GM23338 (cell line): Measurements from ENCODE around the gene SLCO3A1. TPM values are rescaled to one million over a fixed set of nuclear protein-coding genes. Genes with fewer than 3 reads are reported as not detected.

Experiments
- ATAC-seq: fragments of 200-7000 bp; cut with Tn5 transposase; 3 replicates; pipeline ENCODE4 v1.9.1; 2020
- DNase-seq: peaks from one replicate; pipeline ENCODE4 v3.0.0-alpha.2; 2015; ENCODE audit warnings: low spot score
- H2AFZ ChIP-seq: fragments of 200-600 bp; sonication (generic); 2 replicates; pipeline ENCODE4 v1.8.0; 2016; ENCODE audit warnings: antibody characterized with exemption, mild to moderate bottlenecking, moderate library complexity
- H3F3A ChIP-seq: fragments of 200-600 bp; sonication (generic); replicated peaks from 2 replicates; pipeline ENCODE4 v1.8.0; 2017; ENCODE audit warnings: antibody characterized with exemption, mixed run types, low read depth
- H3K27ac ChIP-seq: fragments of 200-600 bp; sonication (generic); 2 replicates; pipeline ENCODE4 v1.6.1; 2016; ENCODE audit warnings: low read depth
- H3K27me3 ChIP-seq: fragments of 200-600 bp; sonication (generic); 2 replicates; pipeline ENCODE4 v1.8.0; 2016; ENCODE audit warnings: mild to moderate bottlenecking, mixed run types, moderate library complexity; ENCODE audit not compliant: insufficient read depth
- H3K36me3 ChIP-seq: fragments of 200-600 bp; sonication (generic); 2 replicates; pipeline ENCODE4 v1.8.0; 2016; ENCODE audit warnings: mild to moderate bottlenecking; ENCODE audit not compliant: insufficient read depth
- H3K4me1 ChIP-seq: fragments of 200-600 bp; sonication (generic); 2 replicates; pipeline ENCODE4 v1.8.0; 2016; ENCODE audit warnings: mild to moderate bottlenecking, moderate library complexity; ENCODE audit not compliant: insufficient read depth
- H3K4me2 ChIP-seq: fragments of 200-600 bp; sonication (generic); 2 replicates; pipeline ENCODE4 v1.7.1; 2017; ENCODE audit warnings: mixed run types
- H3K4me3 ChIP-seq: fragments of 200-600 bp; sonication (generic); 2 replicates; pipeline ENCODE4 v1.6.1; 2016; ENCODE audit warnings: mixed run types
- H3K79me2 ChIP-seq: fragments of 200-600 bp; sonication (generic); replicated peaks from 2 replicates; pipeline ENCODE4 v1.8.0; 2017; ENCODE audit warnings: mild to moderate bottlenecking; ENCODE audit not compliant: insufficient read depth
- H3K9me2 ChIP-seq: fragments of 200-600 bp; sonication (generic); 2 replicates; pipeline ENCODE4 v1.8.0; 2017; ENCODE audit not compliant: insufficient read depth
- H4K20me1 ChIP-seq: fragments of 200-600 bp; sonication (generic); replicated peaks from 2 replicates; pipeline ENCODE4 v1.8.0; 2017; ENCODE audit warnings: mild to moderate bottlenecking; ENCODE audit not compliant: insufficient read depth
- H3K27ac Mint-ChIP-seq: 2 replicates; pipeline ENCODE4 v1.8.0; 2020; ENCODE audit warnings: inconsistent platforms, mild to moderate bottlenecking, moderate library complexity, mixed read lengths
- H3K27me3 Mint-ChIP-seq: 3 replicates; pipeline ENCODE4 v1.8.0; 2022; ENCODE audit warnings: low read depth, mild to moderate bottlenecking, moderate library complexity, mixed read lengths, inconsistent platforms; ENCODE audit not compliant: insufficient read depth, poor library complexity
- H3K36me3 Mint-ChIP-seq: 3 replicates; pipeline ENCODE4 v1.8.0; 2021; ENCODE audit warnings: low read depth, mild to moderate bottlenecking, inconsistent platforms, moderate library complexity, mixed read lengths
- H3K4me1 Mint-ChIP-seq: 3 replicates; pipeline ENCODE4 v1.8.0; 2020; ENCODE audit warnings: mild to moderate bottlenecking, inconsistent platforms, mixed read lengths
- H3K4me3 Mint-ChIP-seq: 3 replicates; pipeline ENCODE4 v1.8.0; 2021; ENCODE audit warnings: moderate library complexity, mild to moderate bottlenecking, inconsistent platforms, mixed read lengths
- H3K9me3 Mint-ChIP-seq: 3 replicates; pipeline ENCODE4 v1.8.0; 2020; ENCODE audit warnings: moderate library complexity, mild to moderate bottlenecking, inconsistent platforms, mixed read lengths
- CREB1 ChIP-seq: fragments of 250-450 bp; sonication (Bioruptor Pico); IDR thresholded peaks from 2 replicates; pipeline ENCODE4 v1.5.0; 2020; ENCODE audit warnings: low read depth, mild to moderate bottlenecking, moderate library complexity
- ETS1 ChIP-seq: IDR thresholded peaks from 2 replicates; pipeline ENCODE4 v1.6.1; 2016; ENCODE audit warnings: antibody characterized with exemption
- EZH2 ChIP-seq: fragments of 200-600 bp; sonication (generic); IDR thresholded peaks from one replicate; pipeline ENCODE4 v1.8.0; 2017; ENCODE audit warnings: antibody characterized with exemption, mild to moderate bottlenecking, low read depth; ENCODE audit not compliant: unreplicated experiment
- EZH2phosphoT487 ChIP-seq: fragments of 200-600 bp; sonication (generic); IDR thresholded peaks from one replicate; pipeline ENCODE4 v1.8.1; 2018; ENCODE audit warnings: antibody characterized with exemption; ENCODE audit not compliant: unreplicated experiment
- JUNB ChIP-seq: IDR thresholded peaks from one replicate; pipeline ENCODE4 v1.6.1; 2016; ENCODE audit warnings: antibody characterized with exemption; ENCODE audit not compliant: unreplicated experiment
- NANOG ChIP-seq: IDR thresholded peaks from 2 replicates; pipeline ENCODE4 v1.6.1; 2016; ENCODE audit warnings: antibody characterized with exemption, borderline replicate concordance
- POLR2AphosphoS5 ChIP-seq: IDR thresholded peaks from 2 replicates; pipeline ENCODE4 v1.6.1; 2016; ENCODE audit warnings: antibody characterized with exemption, low read depth
- STAT1 ChIP-seq: IDR thresholded peaks from one replicate; pipeline ENCODE4 v1.6.1; 2016; ENCODE audit warnings: antibody characterized with exemption; ENCODE audit not compliant: unreplicated experiment
- ZNF114 ChIP-seq: fragments of 250-450 bp; sonication (Bioruptor Pico); IDR thresholded peaks from 2 replicates; pipeline ENCODE4 v1.5.0; 2020; ENCODE audit warnings: mild to moderate bottlenecking, moderate library complexity
- ZNF331 ChIP-seq: fragments of 250-450 bp; sonication (Bioruptor Pico); IDR thresholded peaks from 2 replicates; pipeline ENCODE4 v1.5.0; 2020; ENCODE audit warnings: low read depth, mild to moderate bottlenecking, moderate library complexity
- polyA plus RNA-seq: library from polyadenylated mRNA; unstranded; fragments of >200 nt; fragmentation: Nextera tagmentation; extraction: Ambion mirVana; gene quantifications from 2 replicates; pipeline ENCODE4 v1.2.1, GENCODE V29; 2016
- total RNA-seq: library from RNA; depleted of rRNA; stranded (reverse); fragments of >200 nt; shearing (Covaris generic); gene quantifications from 2 replicates; pipeline ENCODE4 v1.2.3, GENCODE V29; 2014
- TF ChIP-seq, protein P1 (sequence below): IDR thresholded peaks from one replicate; pipeline ENCODE4 v1.6.1; 2018; ENCODE audit warnings: antibody characterized with exemption; ENCODE audit not compliant: unreplicated experiment
- TF ChIP-seq, protein P2 (sequence below), 2 experiments: fragments of 200-600 bp in 1 of 2; sonication (generic) in 1 of 2; conservative IDR thresholded peaks; 2 replicates each; pipeline versions ENCODE4 v1.5.1 to v1.6.1; 2016 to 2017; ENCODE audit warnings: antibody characterized with exemption in 2 of 2, low read depth in 2 of 2, mild to moderate bottlenecking in 2 of 2, moderate library complexity in 1 of 2
- TF ChIP-seq, protein P3 (sequence below): fragments of 250-450 bp; sonication (Bioruptor Pico); IDR thresholded peaks from 2 replicates; pipeline ENCODE4 v1.5.0; 2020; ENCODE audit warnings: mild to moderate bottlenecking, moderate library complexity

Gene SLCO3A1
- total and polyA plus RNA-seq, 2 experiments from 2014 or later = 7.3 to 9.4 TPM

DNA sequence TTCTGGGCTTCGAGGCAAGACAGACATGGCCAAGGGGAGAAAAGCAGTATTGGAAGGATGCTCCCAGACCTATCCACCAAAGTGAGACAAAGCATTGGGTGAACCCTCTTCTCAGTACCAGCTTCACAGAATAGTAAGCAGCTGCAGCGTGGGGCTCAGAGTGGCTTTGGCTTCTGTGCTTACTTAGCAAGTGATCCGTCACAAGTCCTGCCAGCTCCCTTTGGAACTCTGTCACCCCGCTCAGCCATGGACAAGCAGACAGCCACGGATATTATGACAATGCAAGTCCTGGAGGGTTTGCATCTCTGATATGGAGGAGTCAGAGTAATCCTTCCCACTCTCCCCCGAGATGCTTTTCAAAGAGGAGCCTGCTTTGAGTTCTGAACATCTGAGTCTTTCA is 90.8 kb downstream of the SLCO3A1 start:
- ATAC-seq = no peak
- Histone ChIP-seq H3K79me2 (peaks cover 44% of the 10 kb centered on the region), H2AFZ (no peak overlapping the region), H3K4me3 (no peak overlapping the region), H4K20me1 (no peaks in the 10 kb centered on the region), H3K4me2 (no peak overlapping the region), H3F3A (no peaks in the 10 kb centered on the region), H3K27me3 (no peaks in the 10 kb centered on the region), H3K36me3 (no peaks in the 10 kb centered on the region), H3K4me1 (peaks cover 41% of the 10 kb centered on the region), H3K9me2 (no peaks in the 10 kb centered on the region), H3K27ac (no peak overlapping the region)
- Mint-ChIP-seq H3K27ac (no peak overlapping the region), H3K27me3 (peaks cover 26% of the 10 kb centered on the region), H3K4me3 (no peak overlapping the region), H3K36me3 (no peaks in the 10 kb centered on the region), H3K4me1 (peaks cover 75% of the 10 kb centered on the region), H3K9me3 (0 out of 3 replicates have a peak, but pooled peaks cover 2% of the 10 kb centered on the region)
- DNase-seq = no peak
- no peak for TF ChIP-seq NANOG
- TF ChIP-seq, protein P1, sequence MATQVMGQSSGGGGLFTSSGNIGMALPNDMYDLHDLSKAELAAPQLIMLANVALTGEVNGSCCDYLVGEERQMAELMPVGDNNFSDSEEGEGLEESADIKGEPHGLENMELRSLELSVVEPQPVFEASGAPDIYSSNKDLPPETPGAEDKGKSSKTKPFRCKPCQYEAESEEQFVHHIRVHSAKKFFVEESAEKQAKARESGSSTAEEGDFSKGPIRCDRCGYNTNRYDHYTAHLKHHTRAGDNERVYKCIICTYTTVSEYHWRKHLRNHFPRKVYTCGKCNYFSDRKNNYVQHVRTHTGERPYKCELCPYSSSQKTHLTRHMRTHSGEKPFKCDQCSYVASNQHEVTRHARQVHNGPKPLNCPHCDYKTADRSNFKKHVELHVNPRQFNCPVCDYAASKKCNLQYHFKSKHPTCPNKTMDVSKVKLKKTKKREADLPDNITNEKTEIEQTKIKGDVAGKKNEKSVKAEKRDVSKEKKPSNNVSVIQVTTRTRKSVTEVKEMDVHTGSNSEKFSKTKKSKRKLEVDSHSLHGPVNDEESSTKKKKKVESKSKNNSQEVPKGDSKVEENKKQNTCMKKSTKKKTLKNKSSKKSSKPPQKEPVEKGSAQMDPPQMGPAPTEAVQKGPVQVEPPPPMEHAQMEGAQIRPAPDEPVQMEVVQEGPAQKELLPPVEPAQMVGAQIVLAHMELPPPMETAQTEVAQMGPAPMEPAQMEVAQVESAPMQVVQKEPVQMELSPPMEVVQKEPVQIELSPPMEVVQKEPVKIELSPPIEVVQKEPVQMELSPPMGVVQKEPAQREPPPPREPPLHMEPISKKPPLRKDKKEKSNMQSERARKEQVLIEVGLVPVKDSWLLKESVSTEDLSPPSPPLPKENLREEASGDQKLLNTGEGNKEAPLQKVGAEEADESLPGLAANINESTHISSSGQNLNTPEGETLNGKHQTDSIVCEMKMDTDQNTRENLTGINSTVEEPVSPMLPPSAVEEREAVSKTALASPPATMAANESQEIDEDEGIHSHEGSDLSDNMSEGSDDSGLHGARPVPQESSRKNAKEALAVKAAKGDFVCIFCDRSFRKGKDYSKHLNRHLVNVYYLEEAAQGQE = no peak
- TF ChIP-seq, protein P2, sequence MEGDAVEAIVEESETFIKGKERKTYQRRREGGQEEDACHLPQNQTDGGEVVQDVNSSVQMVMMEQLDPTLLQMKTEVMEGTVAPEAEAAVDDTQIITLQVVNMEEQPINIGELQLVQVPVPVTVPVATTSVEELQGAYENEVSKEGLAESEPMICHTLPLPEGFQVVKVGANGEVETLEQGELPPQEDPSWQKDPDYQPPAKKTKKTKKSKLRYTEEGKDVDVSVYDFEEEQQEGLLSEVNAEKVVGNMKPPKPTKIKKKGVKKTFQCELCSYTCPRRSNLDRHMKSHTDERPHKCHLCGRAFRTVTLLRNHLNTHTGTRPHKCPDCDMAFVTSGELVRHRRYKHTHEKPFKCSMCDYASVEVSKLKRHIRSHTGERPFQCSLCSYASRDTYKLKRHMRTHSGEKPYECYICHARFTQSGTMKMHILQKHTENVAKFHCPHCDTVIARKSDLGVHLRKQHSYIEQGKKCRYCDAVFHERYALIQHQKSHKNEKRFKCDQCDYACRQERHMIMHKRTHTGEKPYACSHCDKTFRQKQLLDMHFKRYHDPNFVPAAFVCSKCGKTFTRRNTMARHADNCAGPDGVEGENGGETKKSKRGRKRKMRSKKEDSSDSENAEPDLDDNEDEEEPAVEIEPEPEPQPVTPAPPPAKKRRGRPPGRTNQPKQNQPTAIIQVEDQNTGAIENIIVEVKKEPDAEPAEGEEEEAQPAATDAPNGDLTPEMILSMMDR (conservative IDR thresholded peaks at IDR 0.05; ENCODE audit: low read depth in 2 of 2) = no peak
- no peak for TF ChIP-seq POLR2AphosphoS5
- TF ChIP-seq ZNF114 (CRISPR knock-in tag) = no peak
- TF ChIP-seq, protein P3, sequence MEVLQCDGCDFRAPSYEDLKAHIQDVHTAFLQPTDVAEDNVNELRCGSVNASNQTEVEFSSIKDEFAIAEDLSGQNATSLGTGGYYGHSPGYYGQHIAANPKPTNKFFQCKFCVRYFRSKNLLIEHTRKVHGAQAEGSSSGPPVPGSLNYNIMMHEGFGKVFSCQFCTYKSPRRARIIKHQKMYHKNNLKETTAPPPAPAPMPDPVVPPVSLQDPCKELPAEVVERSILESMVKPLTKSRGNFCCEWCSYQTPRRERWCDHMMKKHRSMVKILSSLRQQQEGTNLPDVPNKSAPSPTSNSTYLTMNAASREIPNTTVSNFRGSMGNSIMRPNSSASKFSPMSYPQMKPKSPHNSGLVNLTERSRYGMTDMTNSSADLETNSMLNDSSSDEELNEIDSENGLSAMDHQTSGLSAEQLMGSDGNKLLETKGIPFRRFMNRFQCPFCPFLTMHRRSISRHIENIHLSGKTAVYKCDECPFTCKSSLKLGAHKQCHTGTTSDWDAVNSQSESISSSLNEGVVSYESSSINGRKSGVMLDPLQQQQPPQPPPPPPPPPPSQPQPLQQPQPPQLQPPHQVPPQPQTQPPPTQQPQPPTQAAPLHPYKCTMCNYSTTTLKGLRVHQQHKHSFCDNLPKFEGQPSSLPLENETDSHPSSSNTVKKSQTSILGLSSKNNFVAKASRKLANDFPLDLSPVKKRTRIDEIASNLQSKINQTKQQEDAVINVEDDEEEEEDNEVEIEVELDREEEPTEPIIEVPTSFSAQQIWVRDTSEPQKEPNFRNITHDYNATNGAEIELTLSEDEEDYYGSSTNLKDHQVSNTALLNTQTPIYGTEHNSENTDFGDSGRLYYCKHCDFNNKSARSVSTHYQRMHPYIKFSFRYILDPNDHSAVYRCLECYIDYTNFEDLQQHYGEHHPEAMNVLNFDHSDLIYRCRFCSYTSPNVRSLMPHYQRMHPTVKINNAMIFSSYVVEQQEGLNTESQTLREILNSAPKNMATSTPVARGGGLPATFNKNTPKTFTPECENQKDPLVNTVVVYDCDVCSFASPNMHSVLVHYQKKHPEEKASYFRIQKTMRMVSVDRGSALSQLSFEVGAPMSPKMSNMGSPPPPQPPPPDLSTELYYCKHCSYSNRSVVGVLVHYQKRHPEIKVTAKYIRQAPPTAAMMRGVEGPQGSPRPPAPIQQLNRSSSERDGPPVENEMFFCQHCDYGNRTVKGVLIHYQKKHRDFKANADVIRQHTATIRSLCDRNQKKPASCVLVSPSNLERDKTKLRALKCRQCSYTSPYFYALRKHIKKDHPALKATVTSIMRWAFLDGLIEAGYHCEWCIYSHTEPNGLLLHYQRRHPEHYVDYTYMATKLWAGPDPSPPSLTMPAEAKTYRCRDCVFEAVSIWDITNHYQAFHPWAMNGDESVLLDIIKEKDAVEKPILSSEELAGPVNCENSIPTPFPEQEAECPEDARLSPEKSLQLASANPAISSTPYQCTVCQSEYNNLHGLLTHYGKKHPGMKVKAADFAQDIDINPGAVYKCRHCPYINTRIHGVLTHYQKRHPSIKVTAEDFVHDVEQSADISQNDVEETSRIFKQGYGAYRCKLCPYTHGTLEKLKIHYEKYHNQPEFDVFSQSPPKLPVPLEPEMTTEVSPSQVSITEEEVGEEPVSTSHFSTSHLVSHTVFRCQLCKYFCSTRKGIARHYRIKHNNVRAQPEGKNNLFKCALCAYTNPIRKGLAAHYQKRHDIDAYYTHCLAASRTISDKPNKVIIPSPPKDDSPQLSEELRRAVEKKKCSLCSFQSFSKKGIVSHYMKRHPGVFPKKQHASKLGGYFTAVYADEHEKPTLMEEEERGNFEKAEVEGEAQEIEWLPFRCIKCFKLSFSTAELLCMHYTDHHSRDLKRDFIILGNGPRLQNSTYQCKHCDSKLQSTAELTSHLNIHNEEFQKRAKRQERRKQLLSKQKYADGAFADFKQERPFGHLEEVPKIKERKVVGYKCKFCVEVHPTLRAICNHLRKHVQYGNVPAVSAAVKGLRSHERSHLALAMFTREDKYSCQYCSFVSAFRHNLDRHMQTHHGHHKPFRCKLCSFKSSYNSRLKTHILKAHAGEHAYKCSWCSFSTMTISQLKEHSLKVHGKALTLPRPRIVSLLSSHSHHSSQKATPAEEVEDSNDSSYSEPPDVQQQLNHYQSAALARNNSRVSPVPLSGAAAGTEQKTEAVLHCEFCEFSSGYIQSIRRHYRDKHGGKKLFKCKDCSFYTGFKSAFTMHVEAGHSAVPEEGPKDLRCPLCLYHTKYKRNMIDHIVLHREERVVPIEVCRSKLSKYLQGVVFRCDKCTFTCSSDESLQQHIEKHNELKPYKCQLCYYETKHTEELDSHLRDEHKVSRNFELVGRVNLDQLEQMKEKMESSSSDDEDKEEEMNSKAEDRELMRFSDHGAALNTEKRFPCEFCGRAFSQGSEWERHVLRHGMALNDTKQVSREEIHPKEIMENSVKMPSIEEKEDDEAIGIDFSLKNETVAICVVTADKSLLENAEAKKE (CRISPR knock-in tag) = no peak
- no peak for TF ChIP-seq JUNB
- TF ChIP-seq ETS1 = no peak
- TF ChIP-seq STAT1 = no peak
- no peak for TF ChIP-seq ZNF331 (CRISPR knock-in tag)
- no peak for TF ChIP-seq EZH2
- TF ChIP-seq CREB1 (CRISPR knock-in tag) = no peak
- TF ChIP-seq EZH2phosphoT487 = no peak
